GM19023 (cell line): ENCODE results near the gene HIVEP1.

Experiments used
- ATAC-seq: cut with Tn5 transposase; IDR thresholded peaks from one replicate; pipeline ENCODE4 v1.9.1; 2021; ENCODE audit warnings: mild to moderate bottlenecking, moderate library complexity; ENCODE audit not compliant: unreplicated experiment

Gene HIVEP1

GRCh38 chr6:12012038-12012557 is at the start of gene HIVEP1:
HIVEP1 (plus strand) TSS chr6:12012312; CDS start chr6:12015629, 3,317 bp downstream.
- peak; percentile 1 for ATAC-seq

GRCh38 chr6:11963756-11964500 is 48.2 kb upstream of the HIVEP1 start:
- no peak for ATAC-seq

- ATAC-seq, result no peak
Observed at GRCh38 chr6:11964729-11965335, 47.3 kb upstream of the HIVEP1 start.

GRCh38 chr6:11965499-11965898 is 46.6 kb upstream of the HIVEP1 start:
- ATAC-seq, result no peak

- peak; percentile 72 for ATAC-seq
Observed at GRCh38 chr6:11968241-11968806, 43.8 kb upstream of the HIVEP1 start.

- no peak for ATAC-seq
Observed at GRCh38 chr6:11969092-11969491, 43.0 kb upstream of the HIVEP1 start.

- no peak for ATAC-seq
Observed at GRCh38 chr6:11970114-11970513, 42.0 kb upstream of the HIVEP1 start.

- ATAC-seq, result no peak
Observed at GRCh38 chr6:11971154-11971553, 41.0 kb upstream of the HIVEP1 start.

GRCh38 chr6:11972270-11972669 is 39.8 kb upstream of the HIVEP1 start:
- ATAC-seq, result no peak

GRCh38 chr6:11972806-11973205 is 39.3 kb upstream of the HIVEP1 start:
- ATAC-seq, result no peak

- ATAC-seq, result no peak
Observed at GRCh38 chr6:11973238-11973637, 38.9 kb upstream of the HIVEP1 start.

- no peak for ATAC-seq
Observed at GRCh38 chr6:11974089-11974488, 38.0 kb upstream of the HIVEP1 start.

- peak; percentile 82 for ATAC-seq
Observed at GRCh38 chr6:11975353-11975977, 36.6 kb upstream of the HIVEP1 start.

GRCh38 chr6:11976489-11976888 is 35.6 kb upstream of the HIVEP1 start:
- no peak for ATAC-seq

- ATAC-seq, result no peak
Observed at GRCh38 chr6:11977193-11977592, 34.9 kb upstream of the HIVEP1 start.

- no peak for ATAC-seq
Observed at GRCh38 chr6:11977738-11978137, 34.4 kb upstream of the HIVEP1 start.

GRCh38 chr6:11978169-11978987 is 33.7 kb upstream of the HIVEP1 start:
- no peak for ATAC-seq

- ATAC-seq, result no peak
Observed at GRCh38 chr6:11979866-11980265, 32.2 kb upstream of the HIVEP1 start.

GRCh38 chr6:11983306-11983705 is 28.8 kb upstream of the HIVEP1 start:
- ATAC-seq, result no peak

- ATAC-seq, result no peak
Observed at GRCh38 chr6:11987386-11987785, 24.7 kb upstream of the HIVEP1 start.

- no peak for ATAC-seq
Observed at GRCh38 chr6:11989386-11989785, 22.7 kb upstream of the HIVEP1 start.
